GM21786 (cell line): ENCODE data around the gene HS6ST3.
"Not testable (repeated sequence)": the region's sequence is repeated elsewhere in the genome, so short reads cannot be mapped to it uniquely, and the experiment has no call there.

Source experiments
- ATAC-seq: cut with Tn5 transposase; IDR thresholded peaks from one replicate; pipeline ENCODE4 v1.9.1; 2021; ENCODE audit not compliant: unreplicated experiment

The HS6ST3 gene

DNA sequence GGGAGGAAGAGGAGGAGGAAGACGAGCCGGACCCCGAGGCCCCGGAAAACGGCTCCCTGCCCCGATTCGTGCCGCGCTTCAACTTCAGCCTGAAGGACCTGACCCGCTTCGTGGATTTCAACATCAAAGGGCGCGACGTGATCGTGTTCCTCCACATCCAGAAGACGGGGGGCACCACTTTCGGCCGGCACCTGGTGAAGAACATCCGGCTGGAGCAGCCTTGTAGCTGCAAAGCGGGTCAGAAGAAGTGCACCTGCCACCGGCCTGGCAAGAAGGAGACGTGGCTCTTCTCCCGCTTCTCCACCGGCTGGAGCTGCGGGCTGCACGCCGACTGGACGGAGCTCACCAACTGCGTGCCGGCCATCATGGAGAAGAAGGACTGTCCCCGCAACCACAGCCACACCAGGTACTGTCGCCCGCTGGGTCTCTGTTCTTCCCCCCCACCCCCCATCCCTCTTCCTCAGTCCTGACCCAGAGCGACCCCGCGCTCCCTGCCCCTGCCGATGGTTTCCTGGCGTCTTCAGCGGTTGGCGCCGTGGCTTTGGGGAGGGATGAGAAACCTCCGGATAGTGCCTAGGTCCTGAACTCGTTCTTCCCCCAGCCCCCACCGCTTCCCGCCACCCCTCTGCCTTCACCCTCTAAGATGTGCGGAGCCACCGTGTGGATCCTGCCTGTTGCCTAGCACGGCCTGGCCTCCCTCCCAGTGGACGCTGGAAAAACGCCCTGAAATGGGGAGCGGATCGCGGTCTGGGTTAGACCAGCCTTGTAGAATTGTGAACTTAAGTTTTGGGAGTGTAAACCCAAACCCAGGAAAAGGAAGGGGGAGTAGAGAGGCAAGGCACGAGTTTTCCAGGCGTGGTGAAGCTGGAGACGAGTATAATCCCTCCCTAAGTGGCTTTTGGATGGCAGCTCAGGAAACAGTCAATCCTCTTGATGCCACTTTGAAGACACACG is 1.5 kb downstream of the HS6ST3 start:
- ATAC-seq, result no peak

DNA sequence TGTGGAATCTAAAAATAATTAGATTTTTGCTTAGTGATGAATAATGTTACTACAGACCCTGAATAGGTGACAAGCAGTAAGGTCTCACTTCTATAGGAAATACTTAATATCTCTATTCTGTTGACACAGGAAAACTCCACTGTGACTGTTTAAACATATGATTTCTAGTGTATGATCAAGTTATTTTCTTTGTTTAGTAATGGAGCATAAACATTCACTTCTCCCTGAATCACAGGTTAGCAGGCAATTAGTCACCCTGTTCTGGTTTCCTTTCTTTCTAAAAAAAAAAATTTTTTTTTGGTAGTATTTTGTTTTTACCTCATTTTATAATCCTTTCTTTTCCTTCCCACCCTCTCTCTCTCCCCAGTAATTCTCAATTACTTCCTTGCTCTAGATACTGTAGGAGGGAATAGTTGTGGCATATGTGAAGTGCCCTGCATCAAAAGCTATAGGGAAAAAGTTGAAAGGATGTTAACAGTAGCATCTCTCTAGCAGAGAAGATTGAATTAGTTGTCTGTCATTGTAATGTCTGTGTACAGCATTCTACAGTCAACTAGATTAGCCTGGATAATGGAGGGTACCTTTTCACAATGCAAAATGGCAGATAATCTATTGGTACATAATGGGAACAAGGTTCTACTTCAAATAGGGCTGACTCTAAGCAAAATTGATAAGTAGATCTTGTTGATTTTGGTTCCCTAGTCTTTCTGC is 3.5 kb downstream of the HS6ST3 start:
- ATAC-seq, result no peak

DNA sequence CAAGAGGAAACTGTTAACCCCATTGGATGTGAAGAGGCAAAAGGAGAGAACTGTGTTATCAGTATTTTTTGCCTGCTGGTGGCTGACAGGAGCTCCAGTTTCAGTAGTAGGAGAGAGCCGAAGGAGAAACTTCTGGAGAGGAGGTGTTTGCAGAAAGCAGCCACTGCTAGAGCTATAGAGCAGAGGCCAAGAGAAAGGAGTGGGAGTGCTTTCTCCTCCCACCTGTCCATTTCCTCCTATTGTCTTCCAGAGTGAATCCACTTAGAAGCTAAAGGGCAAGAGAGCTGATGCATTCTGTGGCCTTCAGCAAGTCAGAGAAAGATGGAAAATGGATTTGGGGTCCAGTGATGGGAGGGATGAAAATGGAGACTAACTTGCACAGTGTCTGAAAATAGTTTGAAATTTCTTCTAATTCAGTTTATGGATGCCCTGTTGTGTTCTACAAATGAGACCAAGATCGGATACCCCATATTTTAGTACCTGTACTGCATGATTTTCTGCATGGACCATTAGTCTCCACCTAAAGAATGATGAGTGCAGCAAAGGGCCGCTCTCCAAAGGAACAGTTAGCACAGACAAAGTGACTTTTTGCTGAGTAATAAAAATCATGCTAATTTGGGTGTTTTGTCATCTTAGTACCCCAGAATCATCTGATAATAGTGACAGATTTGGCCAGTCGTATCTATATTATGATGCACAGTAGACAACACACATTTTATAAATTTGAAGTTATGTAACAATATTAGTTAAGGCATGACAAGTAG is 10.7 kb downstream of the HS6ST3 start:
- no peak for ATAC-seq

DNA sequence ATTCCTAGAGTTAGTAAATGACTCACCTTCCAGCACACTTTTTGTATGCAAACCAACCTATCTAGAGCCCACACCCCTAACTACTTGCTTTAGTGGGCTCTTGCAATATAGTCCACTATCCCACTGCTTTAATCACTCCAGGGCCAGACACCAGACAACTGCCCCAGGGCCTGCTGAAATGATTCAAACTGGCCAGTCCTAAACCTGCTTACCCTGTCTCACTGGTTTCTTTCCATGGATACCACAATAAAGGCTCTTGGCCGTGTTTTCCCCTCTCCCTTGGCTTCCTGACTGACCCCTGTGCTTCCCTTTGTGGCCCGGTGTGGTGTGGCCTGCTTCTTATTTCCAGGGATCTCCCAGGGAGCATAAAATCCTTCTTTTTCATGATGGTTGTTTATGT is 14.6 kb downstream of the HS6ST3 start:
- no peak for ATAC-seq

DNA sequence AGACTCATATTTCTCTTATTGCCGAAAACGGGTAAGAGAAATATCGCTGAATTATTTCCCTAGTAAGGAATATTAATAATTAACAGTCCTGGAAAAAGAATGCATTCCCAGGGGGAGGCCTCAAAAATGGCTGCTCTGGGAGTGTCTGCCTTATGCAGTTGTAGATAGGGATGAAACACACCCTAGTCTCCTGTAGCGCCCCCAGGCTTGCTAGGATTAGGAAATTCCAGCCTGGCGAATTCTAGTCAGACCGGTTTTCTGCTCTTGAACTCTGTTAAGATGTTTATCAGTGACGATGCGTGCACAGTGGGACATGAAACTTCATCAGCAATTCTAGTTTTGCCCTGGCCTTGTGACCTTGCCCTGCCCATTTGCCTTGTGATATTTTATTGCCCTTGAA is 18.2 kb downstream of the HS6ST3 start:
- ATAC-seq, result not testable (repeated sequence)

DNA sequence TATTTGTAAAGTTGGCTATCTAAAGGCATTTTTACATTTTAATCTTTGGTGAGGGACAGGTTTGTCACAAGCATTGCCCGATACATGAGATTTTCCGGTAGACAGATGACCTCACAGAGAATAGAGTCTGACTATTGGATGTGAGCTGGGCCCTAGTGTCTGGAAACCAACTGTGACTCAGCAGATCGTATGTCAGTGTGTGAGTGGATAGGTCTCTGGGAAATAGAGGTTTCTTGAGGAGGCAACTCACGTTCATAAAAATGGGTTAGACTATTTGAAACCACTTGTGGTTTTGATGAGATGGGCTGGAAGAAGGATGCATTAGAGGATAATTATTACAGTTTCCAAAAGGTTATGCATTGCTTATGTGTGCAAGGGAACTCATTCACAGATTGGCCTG is 19.2 kb downstream of the HS6ST3 start:
- ATAC-seq, result no peak

DNA sequence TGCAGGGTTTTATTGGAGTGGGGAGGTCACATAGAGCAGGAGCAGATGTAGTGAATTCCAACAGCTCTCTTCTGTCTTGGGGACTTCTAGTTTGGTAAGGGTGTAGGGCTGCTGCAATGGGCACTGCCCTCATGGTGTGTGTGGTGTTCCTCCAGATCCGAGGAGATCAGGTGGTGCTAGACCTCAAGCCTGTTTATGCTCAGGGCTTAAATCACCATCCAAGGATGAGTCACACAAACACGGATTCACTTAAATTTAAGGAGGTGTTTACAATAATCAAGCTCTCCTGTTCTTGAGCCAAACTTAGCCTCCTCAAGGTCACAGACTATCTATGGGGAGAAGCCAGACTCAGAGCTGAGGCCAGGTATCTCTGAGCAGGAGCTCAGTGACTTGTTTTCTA is 23.0 kb downstream of the HS6ST3 start:
- no peak for ATAC-seq

DNA sequence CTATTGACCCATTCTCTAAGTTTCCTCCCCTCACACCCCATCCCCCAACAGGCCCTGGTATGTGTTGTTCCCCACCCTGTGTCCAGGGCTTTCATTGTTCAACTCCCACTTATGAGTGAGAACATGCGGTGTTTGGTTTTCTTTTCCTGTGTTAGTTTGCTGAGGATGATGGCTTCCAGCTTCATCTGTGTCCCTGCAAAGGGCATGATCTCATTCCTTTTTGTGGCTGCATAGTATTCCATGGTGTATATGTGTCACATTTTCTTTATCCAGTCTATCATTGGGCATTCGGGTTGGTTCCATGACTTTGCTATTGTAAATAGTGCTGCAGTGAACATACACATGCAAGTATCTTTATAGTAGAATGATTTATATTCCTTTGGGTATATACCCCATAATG is 25.5 kb downstream of the HS6ST3 start:
- not testable (repeated sequence) for ATAC-seq

DNA sequence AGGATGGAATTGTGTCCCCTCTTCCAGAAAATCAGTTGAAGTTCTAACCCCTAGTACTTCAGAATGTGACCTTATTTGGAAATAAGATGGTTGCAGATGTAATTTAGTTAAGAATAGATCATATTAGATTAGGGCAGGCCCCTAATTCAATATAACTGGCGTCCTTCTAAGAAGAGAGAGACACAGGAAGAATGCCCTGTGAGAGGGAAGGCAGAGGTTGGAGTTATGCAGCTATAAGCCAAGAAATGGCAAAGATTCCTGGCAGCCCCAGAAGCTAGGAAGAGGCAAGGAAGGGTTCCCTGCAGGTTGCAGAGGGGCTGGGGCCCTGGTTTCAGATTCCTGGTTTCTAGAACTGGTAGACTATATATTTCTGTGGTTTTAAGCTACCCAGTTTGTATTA is 30.0 kb downstream of the HS6ST3 start:
- ATAC-seq, result no peak

DNA sequence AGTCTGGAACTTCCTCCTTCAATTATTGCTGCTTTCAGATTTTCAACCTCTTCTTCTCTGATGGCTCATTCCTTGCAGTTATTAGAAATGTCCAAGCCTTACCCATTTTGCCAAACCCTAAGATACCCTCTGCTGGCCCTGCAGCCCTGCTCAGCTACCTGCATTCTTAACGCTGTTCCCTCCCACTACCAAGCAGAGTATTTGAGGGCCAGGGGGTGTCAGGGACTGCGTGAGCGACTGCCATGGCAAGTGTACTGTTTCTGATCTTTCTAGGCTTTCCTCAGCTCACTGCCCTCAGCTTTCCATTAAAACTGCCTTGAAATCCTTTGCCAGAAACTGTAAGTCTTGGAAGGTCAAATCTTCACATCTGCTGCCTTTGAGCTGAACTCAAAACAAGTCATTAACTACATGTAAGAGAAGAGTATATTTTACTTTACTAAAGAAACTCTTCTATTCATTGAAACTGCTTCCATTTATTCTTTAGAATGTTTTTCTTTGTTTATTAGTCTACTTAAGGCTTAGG is 41.0 kb downstream of the HS6ST3 start:
- no peak for ATAC-seq

DNA sequence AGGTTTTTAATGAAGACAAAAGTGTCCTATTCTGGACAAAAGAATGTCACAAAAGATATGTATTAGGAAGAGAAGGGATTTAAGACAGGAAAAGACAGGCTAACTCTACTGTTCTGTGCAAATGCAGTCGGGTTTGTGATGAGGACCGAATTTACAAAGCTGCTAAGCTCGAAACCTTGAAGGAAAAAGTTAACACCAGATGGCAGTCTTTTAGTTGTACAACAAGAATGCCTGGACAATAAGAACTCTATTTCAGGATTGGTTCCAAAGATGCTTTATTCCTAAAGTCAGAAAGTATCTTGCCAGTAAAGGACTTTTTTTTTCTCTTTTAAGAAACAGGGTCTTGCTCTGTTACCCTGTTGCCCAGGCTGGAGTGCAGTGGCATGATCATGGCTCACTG is 51.1 kb downstream of the HS6ST3 start:
- no peak for ATAC-seq

DNA sequence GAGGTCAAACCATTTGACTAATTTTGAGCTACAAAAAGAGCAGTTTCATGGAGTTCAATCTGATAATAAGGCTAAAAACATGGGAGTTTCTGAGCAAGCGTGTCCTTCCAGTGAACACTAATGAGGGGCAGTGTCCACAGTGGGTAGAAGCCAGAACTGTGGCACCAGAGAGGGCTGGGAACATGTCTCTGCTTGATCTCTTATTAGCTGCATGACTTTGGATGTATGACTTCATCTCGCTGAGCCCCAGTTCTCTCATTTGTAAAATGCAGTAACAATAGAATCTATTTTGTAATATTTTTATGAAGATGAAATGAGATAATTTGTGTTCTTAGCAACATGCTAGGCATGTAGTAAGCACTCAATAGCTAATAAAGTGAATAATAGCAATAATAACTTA is 69.8 kb downstream of the HS6ST3 start:
- no peak for ATAC-seq

DNA sequence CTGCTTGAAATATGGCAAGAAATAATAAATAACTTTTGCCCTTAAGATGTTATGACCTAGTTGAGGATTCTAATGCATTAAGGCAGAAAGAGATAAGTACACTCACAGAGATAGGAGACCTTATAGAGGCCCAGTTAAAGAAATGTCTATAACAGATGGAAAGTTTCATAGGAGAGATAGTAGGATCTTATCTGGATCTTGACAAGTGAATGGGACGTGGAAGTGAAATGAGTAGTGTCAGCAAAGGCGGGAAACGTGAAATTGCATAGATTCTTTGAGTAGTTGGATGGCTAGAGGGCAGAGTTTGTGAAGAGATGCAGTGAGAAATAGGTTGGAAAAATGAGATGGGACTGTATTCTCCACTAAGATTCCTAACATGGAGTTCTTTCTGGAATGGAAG is 71.2 kb downstream of the HS6ST3 start:
- no peak for ATAC-seq

DNA sequence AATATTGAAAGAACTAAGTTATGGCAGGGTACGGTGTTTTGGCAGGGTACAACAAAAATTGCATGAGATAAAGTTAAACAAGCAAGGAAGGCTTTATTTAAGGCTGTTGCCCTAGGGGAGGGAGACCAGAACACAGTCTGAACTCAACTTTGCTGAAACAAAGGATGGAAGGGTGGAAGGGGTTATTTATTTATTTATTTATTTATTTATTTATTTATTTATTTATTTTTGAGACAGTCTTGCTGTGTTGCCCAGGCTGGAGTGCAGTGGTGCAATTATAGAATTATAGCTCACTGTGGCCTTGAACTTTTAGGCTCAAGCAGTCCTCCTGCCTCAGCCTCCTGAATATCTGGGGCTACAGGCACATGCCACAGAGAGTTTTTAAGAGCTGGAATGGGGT is 75.9 kb downstream of the HS6ST3 start:
- ATAC-seq, result no peak

DNA sequence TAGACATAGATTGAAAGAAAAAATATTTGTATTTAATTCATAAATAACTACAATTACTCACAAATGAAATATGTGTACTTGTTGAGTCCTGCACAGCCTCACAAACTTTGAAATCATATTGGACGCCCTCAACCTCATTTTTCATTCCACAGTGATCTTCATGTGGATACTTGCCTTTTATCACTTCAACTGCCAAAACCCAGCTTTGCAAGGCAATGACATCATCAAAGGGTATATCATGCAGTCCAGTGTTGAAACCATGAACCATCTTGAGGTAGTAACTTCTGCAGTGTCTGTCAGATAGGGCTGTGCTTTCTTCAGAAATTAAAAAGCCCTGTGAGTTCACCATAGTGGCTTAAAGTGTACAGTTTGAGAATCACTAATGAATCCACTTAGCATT is 82.2 kb downstream of the HS6ST3 start:
- no peak for ATAC-seq

DNA sequence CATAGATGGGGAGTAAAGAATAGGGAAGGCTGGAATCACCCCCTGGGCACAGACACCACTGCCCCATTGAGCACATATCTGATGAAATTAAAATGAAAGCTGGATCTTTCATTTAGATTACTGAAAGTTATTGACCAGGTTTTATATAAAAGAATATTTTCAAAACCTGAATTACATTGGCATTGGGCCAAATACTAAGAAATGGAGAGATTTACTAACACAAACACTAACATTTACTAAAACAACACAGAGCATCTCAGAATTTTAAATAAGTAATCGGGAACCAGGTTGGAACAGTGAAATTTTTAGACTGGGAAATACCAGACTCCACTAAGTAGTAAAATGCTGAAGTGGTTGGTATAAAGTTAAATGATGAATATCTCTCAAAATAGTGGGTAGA is 88.9 kb downstream of the HS6ST3 start:
- no peak for ATAC-seq

DNA sequence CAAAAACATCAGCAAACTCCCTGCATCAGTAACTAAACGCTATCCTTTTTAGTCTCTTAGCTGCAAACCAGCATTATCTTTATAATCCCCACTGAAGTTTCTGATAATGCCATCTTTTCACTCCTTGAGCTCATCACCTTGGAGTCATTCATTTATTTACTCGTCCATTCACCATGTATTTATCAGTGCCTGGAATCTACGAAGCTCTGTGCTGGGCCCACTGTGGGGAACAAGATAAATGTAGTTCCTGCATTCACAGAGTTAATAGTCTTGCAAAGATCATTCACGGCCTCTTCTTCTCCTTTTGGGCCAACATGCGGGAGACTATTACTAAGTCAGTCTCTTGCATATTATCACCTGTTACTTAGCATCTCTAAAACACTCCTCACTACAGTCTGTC is 89.4 kb downstream of the HS6ST3 start:
- ATAC-seq, result no peak

DNA sequence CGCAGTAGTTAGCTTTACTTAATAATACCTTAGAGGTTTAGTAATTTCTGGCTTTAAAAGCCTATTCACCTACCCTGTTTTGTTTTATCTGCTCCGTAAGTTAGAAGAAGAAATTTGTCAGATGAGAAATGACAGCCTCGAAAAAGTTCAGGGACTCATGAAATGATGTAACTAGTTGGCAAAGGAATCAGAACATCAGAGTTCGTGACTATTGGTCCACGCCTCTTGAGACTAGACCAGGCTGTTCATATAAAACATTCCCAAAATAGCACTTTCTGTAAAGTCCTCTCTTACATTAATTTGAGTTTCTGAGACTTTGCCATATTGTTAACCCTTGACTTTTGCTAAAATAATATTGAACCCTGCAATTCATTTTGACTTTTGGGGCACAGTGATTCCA is 92.0 kb downstream of the HS6ST3 start:
- ATAC-seq, result no peak

DNA sequence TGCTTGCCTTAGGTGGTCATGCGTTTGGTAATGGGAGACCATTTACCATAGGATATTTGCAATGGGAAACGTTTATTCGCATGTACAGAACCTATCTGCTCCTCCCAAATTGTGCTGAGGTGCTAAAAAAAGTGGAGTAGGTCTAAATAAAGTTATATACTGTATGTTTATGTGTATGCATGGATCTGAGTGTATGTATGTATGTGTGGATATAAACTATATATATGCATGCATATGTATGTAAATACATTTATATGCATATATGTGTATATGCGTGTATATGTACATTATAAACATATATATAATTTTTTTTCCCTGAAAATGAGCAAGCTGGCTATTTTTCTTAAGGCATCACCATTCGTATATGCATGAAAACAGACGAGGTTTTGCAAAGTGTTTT is 95.9 kb downstream of the HS6ST3 start:
- no peak for ATAC-seq

DNA sequence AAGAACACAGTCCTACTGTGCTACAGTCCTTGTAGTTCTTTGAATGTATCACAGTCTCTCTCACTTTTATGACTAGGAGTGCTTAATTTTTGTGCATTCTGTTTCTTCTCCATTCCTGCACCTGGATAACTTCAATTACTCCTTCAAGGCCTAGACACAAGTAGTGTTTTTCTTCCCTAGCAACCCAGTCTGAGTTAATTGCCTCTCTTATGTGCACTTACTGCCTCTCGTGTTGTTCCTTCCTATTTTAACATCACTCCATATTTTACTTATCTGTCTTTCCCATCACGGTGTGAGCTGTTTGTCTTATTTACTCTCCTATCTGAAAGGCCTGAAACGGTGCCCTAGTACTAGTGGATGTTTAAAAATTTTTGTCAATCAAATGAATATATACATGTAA is 101.5 kb downstream of the HS6ST3 start:
- no peak for ATAC-seq

DNA sequence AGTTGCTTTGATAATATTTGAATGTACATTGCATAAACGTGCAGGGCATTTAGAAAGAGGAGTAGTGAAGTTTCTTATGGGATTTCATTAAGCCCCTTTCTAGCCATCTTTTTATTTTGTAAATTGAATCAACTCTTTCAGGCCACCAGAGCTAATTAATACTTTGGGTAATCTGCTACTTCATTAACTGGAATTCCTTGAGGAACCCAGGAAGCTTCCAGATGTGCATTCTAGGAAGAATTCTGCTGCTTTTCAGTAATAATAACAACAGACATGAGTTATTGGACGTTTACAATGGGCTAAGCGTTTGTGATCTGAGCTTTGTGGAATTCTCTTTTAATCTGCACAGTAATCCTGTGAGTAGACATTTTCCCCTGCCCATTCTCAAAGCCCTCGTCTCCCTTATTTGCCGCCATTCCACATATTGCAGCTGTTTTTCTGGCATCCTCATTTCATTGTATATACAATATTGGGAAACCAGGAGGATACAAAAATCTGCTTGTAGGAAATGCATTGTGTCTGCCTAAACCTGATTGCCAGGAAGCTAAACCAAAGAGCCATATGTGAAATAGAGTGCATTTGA is 103.9 kb downstream of the HS6ST3 start:
- no peak for ATAC-seq
